Activated CD8-positive, alpha-beta memory T cell treated with anti-CD3 and anti-CD28 coated beads for 1 hour (primary cell): ENCODE measurements around the gene MPST.

Experiments used
- DNase-seq, 2 donors: peaks; one replicate each; pipeline ENCODE4 v3.0.0-alpha.2; 2020; ENCODE audit warnings: low read depth in 1 of 2; ENCODE audit errors: extremely low read depth in 1 of 2

Gene MPST

DNA sequence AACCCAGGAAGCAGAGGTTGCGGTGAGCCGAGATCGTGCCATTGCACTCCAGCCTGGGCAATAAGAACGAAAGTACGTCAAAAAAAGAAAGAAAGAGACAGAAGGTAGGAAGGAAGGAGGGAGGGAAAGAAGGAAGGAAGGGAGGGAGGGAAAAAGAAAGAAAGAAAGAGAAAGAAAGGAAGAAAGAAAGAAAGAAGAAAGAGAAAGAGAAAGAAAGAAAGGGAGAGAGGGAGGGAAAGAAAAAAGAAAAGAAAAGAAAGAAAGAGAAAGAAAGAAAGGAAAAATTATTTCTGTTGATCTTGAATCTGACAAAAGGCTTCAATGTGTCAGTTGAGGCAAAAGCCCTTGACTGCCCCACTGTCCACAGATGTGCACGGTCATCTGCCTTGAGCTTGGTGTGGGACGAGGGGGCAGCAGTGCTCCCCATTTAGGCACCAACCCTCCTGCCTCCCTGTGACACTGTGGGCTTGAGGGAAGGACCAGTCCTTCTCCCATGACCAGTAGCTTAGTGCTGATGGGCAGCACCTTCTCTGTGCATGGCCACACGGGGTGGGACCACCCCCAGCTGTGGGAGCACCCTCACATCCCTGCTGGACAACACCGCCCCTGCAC lies 56.4 kb downstream of the MPST start:
- no peak for DNase-seq

DNA sequence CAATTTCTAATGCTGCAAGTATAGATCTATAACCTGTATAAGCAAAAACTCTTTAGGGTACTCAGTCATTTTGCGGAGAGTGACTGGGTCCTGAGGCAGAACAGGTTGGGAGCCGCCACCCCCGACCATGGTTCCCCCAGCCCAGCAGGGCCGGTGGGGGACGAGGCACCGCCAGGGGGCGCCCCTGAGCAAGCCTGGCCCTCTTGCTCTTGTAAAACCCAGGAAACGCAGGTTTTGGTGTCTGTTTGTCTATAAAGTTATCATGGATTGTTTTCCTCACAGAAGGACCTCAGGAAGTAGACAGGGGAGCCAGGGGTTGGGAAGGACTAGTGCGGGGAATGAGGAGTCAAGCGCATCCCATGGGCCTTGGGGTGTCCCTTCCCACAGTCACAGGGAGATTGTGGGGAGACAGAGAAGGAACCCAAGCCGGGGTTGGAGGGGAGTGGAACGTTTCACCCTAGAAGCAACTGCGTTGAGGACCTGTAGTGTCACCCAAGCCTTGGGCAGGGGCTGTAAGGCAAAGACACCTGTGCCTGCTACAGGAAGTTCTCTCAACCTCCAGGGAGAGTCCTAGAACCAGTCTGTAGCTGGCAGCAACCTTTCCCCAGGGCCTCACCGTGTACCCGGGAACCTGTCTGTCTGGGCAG lies 58.4 kb downstream of the MPST start:
- peak; percentile 55 to 81 for DNase-seq

DNA sequence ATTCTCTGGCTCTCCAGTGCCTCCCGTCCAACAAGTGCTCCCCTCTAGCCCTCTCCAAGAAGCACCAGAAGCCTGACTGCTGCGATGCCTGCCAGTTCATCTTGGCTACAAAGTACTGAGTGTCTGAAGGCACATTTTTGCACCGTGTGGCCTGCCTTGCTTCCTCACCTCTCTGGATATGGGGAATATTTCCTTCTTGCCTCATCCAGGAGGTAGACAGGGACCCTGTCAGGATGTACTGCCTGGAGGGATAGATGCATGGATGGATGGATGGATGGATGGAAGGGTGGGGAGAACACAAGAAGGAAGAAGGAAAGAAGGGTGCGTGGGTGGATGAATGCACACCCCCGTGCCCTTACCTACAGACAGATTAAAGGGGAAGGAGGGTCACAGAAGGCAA lies 59.6 kb downstream of the MPST start:
- DNase-seq = no peak
